GM19193 (cell line): Measurements from ENCODE around the gene OPTN.

ENCODE experiments used
- POLR2A ChIP-seq: IDR thresholded peaks from 4 replicates; pipeline ENCODE4 v1.6.1; 2011; ENCODE audit not compliant: insufficient read depth, insufficient read length; ENCODE audit errors: extremely low read depth

OPTN gene

GRCh38 chr10:13184730-13185514 is 85.0 kb downstream of the OPTN start:
- no peak for TF ChIP-seq POLR2A

- TF ChIP-seq POLR2A, result no peak
Observed at GRCh38 chr10:13187135-13187534, 87.2 kb downstream of the OPTN start.
